ENCODE results near the gene FRY.

FRY gene

GRCh38 chr13:32246468-32246867 lies 214.9 kb downstream of the FRY start:
- no peak for TF ChIP-seq FOXP2 (optimal IDR thresholded peaks at IDR 0.05; ENCODE audit: borderline replicate concordance, extremely low read depth, extremely low read length, insufficient read depth)
- no peak for TF ChIP-seq POLR2AphosphoS5 (IDR thresholded peaks at IDR 0.05; ENCODE audit: low read depth, low read length)
- TF ChIP-seq REST (IDR thresholded peaks at IDR 0.05; ENCODE audit: insufficient read depth in 1 of 2, low read depth in 2 of 2, low read length in 2 of 2), result no peak
- TF ChIP-seq TAF1 (IDR thresholded peaks at IDR 0.05; ENCODE audit: borderline replicate concordance, insufficient read depth, low read length), result no peak
- no peak for TF ChIP-seq SIN3A (IDR thresholded peaks at IDR 0.05; ENCODE audit: borderline replicate concordance, insufficient read depth, low read length)

GRCh38 chr13:32247887-32248286 lies 216.3 kb downstream of the FRY start:
- TF ChIP-seq POLR2AphosphoS5 (IDR thresholded peaks at IDR 0.05; ENCODE audit: low read depth, low read length) (no peak), REST (IDR thresholded peaks at IDR 0.05; ENCODE audit: insufficient read depth in 1 of 2, low read depth in 2 of 2, low read length in 2 of 2) (no peak), TAF1 (IDR thresholded peaks at IDR 0.05; ENCODE audit: borderline replicate concordance, insufficient read depth, low read length) (no peak), FOXP2 (optimal IDR thresholded peaks at IDR 0.05; ENCODE audit: borderline replicate concordance, extremely low read depth, extremely low read length, insufficient read depth) (no peak)

GRCh38 chr13:32248801-32249200 lies 217.2 kb downstream of the FRY start:
- no peak for TF ChIP-seq SIN3A (IDR thresholded peaks at IDR 0.05; ENCODE audit: borderline replicate concordance, insufficient read depth, low read length)

- no peak for TF ChIP-seq TAF1 (IDR thresholded peaks at IDR 0.05; ENCODE audit: borderline replicate concordance, insufficient read depth, low read length)
- TF ChIP-seq REST (IDR thresholded peaks at IDR 0.05; ENCODE audit: insufficient read depth in 1 of 2, low read depth in 2 of 2, low read length in 2 of 2), result no peak
- TF ChIP-seq SIN3A (IDR thresholded peaks at IDR 0.05; ENCODE audit: borderline replicate concordance, insufficient read depth, low read length), result no peak
- TF ChIP-seq FOXP2 (optimal IDR thresholded peaks at IDR 0.05; ENCODE audit: borderline replicate concordance, extremely low read depth, extremely low read length, insufficient read depth), result no peak
- TF ChIP-seq POLR2AphosphoS5 (IDR thresholded peaks at IDR 0.05; ENCODE audit: low read depth, low read length), result no peak
Measured at GRCh38 chr13:32252812-32253438, 221.4 kb downstream of the FRY start.

GRCh38 chr13:32253911-32254399 lies 222.4 kb downstream of the FRY start:
- TF ChIP-seq REST (IDR thresholded peaks at IDR 0.05; ENCODE audit: insufficient read depth in 1 of 2, low read depth in 2 of 2, low read length in 2 of 2) (no peak), POLR2AphosphoS5 (IDR thresholded peaks at IDR 0.05; ENCODE audit: low read depth, low read length) (no peak), FOXP2 (optimal IDR thresholded peaks at IDR 0.05; ENCODE audit: borderline replicate concordance, extremely low read depth, extremely low read length, insufficient read depth) (no peak), SIN3A (IDR thresholded peaks at IDR 0.05; ENCODE audit: borderline replicate concordance, insufficient read depth, low read length) (no peak), TAF1 (IDR thresholded peaks at IDR 0.05; ENCODE audit: borderline replicate concordance, insufficient read depth, low read length) (no peak)
